Glomerular visceral epithelial cell (primary cell): Measurements from ENCODE around the gene OXCT1.
"Not testable (repeated sequence)": the region's sequence is repeated elsewhere in the genome, so short reads cannot be mapped to it uniquely, and the experiment has no call there.

Experiments
- DNase-seq: peaks from one replicate; pipeline ENCODE4 v3.0.0-alpha.2; 2016; ENCODE audit errors: extremely low spot score

Gene OXCT1

GRCh38 chr5:41874512-41875060, 4.4 kb upstream of the OXCT1 start:
- DNase-seq = no peak

- peak; percentile 28 for DNase-seq
Measured at GRCh38 chr5:41871852-41872251, 1.6 kb upstream of the OXCT1 start.

- DNase-seq = no peak
Measured at GRCh38 chr5:41870627-41871048, 413 bp upstream of the OXCT1 start.

GRCh38 chr5:41869151-41869723, 988 bp downstream of the OXCT1 start:
- DNase-seq = peak; percentile 61

- no peak for DNase-seq
Measured at GRCh38 chr5:41863871-41864486, 6.2 kb downstream of the OXCT1 start.

GRCh38 chr5:41858890-41859289, 11.3 kb downstream of the OXCT1 start:
- no peak for DNase-seq

- DNase-seq = no peak
Measured at GRCh38 chr5:41857989-41858388, 12.2 kb downstream of the OXCT1 start.

GRCh38 chr5:41856644-41857491, 13.4 kb downstream of the OXCT1 start:
- peak; percentile 72 for DNase-seq

- no peak for DNase-seq
Measured at GRCh38 chr5:41852293-41852692, 17.9 kb downstream of the OXCT1 start.

- no peak for DNase-seq
Measured at GRCh38 chr5:41851116-41851515, 19.1 kb downstream of the OXCT1 start.

GRCh38 chr5:41848983-41849382, 21.2 kb downstream of the OXCT1 start:
- DNase-seq = no peak

GRCh38 chr5:41845751-41846150, 24.5 kb downstream of the OXCT1 start:
- DNase-seq = not testable (repeated sequence)

- no peak for DNase-seq
Measured at GRCh38 chr5:41844502-41844901, 25.7 kb downstream of the OXCT1 start.

GRCh38 chr5:41843456-41844370, 26.5 kb downstream of the OXCT1 start:
- peak; percentile 65 for DNase-seq

GRCh38 chr5:41842777-41843176, 27.4 kb downstream of the OXCT1 start:
- no peak for DNase-seq

GRCh38 chr5:41841325-41841724, 28.9 kb downstream of the OXCT1 start:
- DNase-seq = peak; percentile 16

GRCh38 chr5:41840251-41840650, 30.0 kb downstream of the OXCT1 start:
- DNase-seq = peak; percentile 21

GRCh38 chr5:41837793-41838192, 32.4 kb downstream of the OXCT1 start:
- no peak for DNase-seq

- DNase-seq = peak; percentile 80
Measured at GRCh38 chr5:41835645-41836044, 34.6 kb downstream of the OXCT1 start.

- DNase-seq = no peak
Measured at GRCh38 chr5:41834506-41834905, 35.7 kb downstream of the OXCT1 start.

GRCh38 chr5:41832430-41832829, 37.8 kb downstream of the OXCT1 start:
- no peak for DNase-seq

- DNase-seq = no peak
Measured at GRCh38 chr5:41831155-41831554, 39.1 kb downstream of the OXCT1 start.
